H1 (cell line): ENCODE measurements around the gene CALHM5. TPM values are rescaled to one million over a fixed set of nuclear protein-coding genes. Genes with fewer than 3 reads are reported as not detected.
A peak's percentile ranks its signal among the peaks of the same experiment; 100 is the strongest.

Source experiments
- CHD1 ChIP-seq: IDR thresholded peaks from 2 replicates; pipeline ENCODE4 v1.6.1; 2012; ENCODE audit warnings: low read depth, low read length, improper control_type of control experiment
- CHD7 ChIP-seq: fragments of 300-600 bp; sonication (generic); IDR thresholded peaks from 2 replicates; pipeline ENCODE4 v1.7.1; 2012; ENCODE audit warnings: low read length, moderate library complexity, mild to moderate bottlenecking, inconsistent platforms; ENCODE audit not compliant: insufficient replicate concordance
- RAD21 ChIP-seq, 2 experiments: IDR thresholded peaks in 1 of 2; conservative IDR thresholded peaks in 1 of 2; 2 replicates each; pipeline ENCODE4 v1.6.1; 2011; ENCODE audit warnings: low read depth in 2 of 2, low read length in 2 of 2, improper control_type of control experiment in 1 of 2, inconsistent platforms in 1 of 2, mild to moderate bottlenecking in 1 of 2, moderate library complexity in 1 of 2
- RNF2 ChIP-seq: fragments of 200-900, 300-1000 bp; sonication (generic); IDR thresholded peaks from 2 replicates; pipeline ENCODE4 v1.7.1; 2016; ENCODE audit warnings: borderline replicate concordance, low read depth, mild to moderate bottlenecking, antibody characterized with exemption, low read length; ENCODE audit not compliant: poor library complexity, severe bottlenecking; ENCODE audit errors: missing control alignments
- SAP30 ChIP-seq: fragments of 300-600 bp; sonication (generic); IDR thresholded peaks from 2 replicates; pipeline ENCODE4 v1.7.1; 2012; ENCODE audit warnings: low read length, moderate library complexity, mild to moderate bottlenecking, inconsistent platforms; ENCODE audit not compliant: insufficient read depth, insufficient replicate concordance
- SP4 ChIP-seq: IDR thresholded peaks from 2 replicates; pipeline ENCODE4 v1.6.1; 2012; ENCODE audit warnings: low read length, inconsistent platforms
- USF2 ChIP-seq: IDR thresholded peaks from 2 replicates; pipeline ENCODE4 v1.6.1; 2011; ENCODE audit warnings: low read length, improper control_type of control experiment
- polyA plus RNA-seq, 7 experiments: library from polyadenylated mRNA; depleted of rRNA in 3 of 7; stranded (reverse) in 5 of 7; unstranded in 2 of 7; fragments of >200 nt in 5 of 7; fragments of 200-250 nt in 2 of 7; gene quantifications; 1 replicate in 5 of 7; 2 replicates in 1 of 7; 4 replicates in 1 of 7; pipeline versions ENCODE4 v1.2.1 to v1.2.3, GENCODE V29; 2011 to 2013; ENCODE audit warnings: missing spikeins in 2 of 7, mixed read lengths in 2 of 7
- total RNA-seq: library from RNA; stranded (reverse); fragmentation: NEBNext Ultra II Directional; extraction: Animal tissue kit (Norgen Biotek cat#: 25700); gene quantifications from 2 replicates; pipeline ENCODE4 v1.2.1, GENCODE V29; 2021

Gene CALHM5
- total and polyA plus RNA-seq, 2 of the 8 experiments (the other 6 are each of a cell fraction or from before 2014, with no cell fraction given) = 0.05 to 0.09 TPM

- TF ChIP-seq CHD7 (no peak), RAD21 (IDR thresholded peaks at IDR 0.05 in 1 of 2, conservative IDR thresholded peaks at IDR 0.05 in 1 of 2; ENCODE audit: low read depth in 2 of 2, low read length in 2 of 2) (peak; percentile 1; a peak in 1 of 4 replicates), SAP30 (no peak), USF2 (no peak), SP4 (no peak), RNF2 (peak; percentile 60), CHD1 (no peak)
Measured at GRCh38 chr6:116461932-116462885, 49.2 kb upstream of the CALHM5 start (continued).
